Peyer's patch (tissue), 4 donors: ENCODE data around the gene FRMPD1.

ENCODE experiments used
- CTCF ChIP-seq, 6 experiments: fragments of 450-650 bp in 4 of 6; fragments of 200-600 bp in 2 of 6; sonication (generic) in 1 of 6; IDR thresholded peaks; one replicate each; pipeline ENCODE4 v1.5.1; 2017 to 2019; ENCODE audit warnings: antibody characterized with exemption in 6 of 6, mild to moderate bottlenecking in 3 of 6, moderate library complexity in 1 of 6
- POLR2A ChIP-seq, 2 donors: fragments of 450-650 bp; IDR thresholded peaks; one replicate each; pipeline ENCODE4 v1.5.1; 2017; ENCODE audit warnings: antibody characterized with exemption in 2 of 2, mild to moderate bottlenecking in 2 of 2, moderate library complexity in 2 of 2

GRCh38 chr9:37730839-37731238 is 80.1 kb downstream of the FRMPD1 start:
- TF ChIP-seq CTCF (IDR thresholded peaks at IDR 0.05): no peak
- no peak for TF ChIP-seq POLR2A (IDR thresholded peaks at IDR 0.05)
